ENCODE results near the gene CORO2B. TPM values are rescaled to one million over a fixed set of nuclear protein-coding genes. Genes with fewer than 3 reads are reported as not detected.

Gene CORO2B
- polyA plus RNA-seq, 1 donor from 2014 or later: 15.1 TPM

GRCh38 chr15:68684476-68684875 is 105.7 kb downstream of the CORO2B start:
- Histone ChIP-seq H2AFZ (ENCODE audit: low read depth, low read length) (no peak overlapping the region), H3K9ac (ENCODE audit: low read length) (no peak overlapping the region), H3K9me2 (ENCODE audit: insufficient read depth, low read length) (no peaks in the 10 kb centered on the region), H3K4me2 (ENCODE audit: low read length) (no peak overlapping the region), H3K27ac (ENCODE audit: low read length) (no peak overlapping the region), H3K79me2 (replicated peaks; ENCODE audit: insufficient read depth, low read length) (no peaks in the 10 kb centered on the region), H3K36me3 (ENCODE audit: insufficient read depth, low read length) (no peaks in the 10 kb centered on the region), H4K20me1 (ENCODE audit: insufficient read depth) (no peaks in the 10 kb centered on the region), H3K27me3 (ENCODE audit: insufficient read depth, low read depth, low read length) (no peaks in the 10 kb centered on the region), H3F3A (ENCODE audit: insufficient read depth, low read length, poor library complexity, severe bottlenecking) (no peaks in the 10 kb centered on the region), H3K4me3 (ENCODE audit: low read length) (no peak overlapping the region), H3K9me3 (ENCODE audit: low read length) (no peaks in the 10 kb centered on the region)
- TF ChIP-seq EP300 (conservative IDR thresholded peaks at IDR 0.05; ENCODE audit: poor library complexity, severe bottlenecking): no peak
- TF ChIP-seq MXI1 (conservative IDR thresholded peaks at IDR 0.05; ENCODE audit: poor library complexity, severe bottlenecking): no peak
- no peak for TF ChIP-seq POLR2AphosphoS5 (IDR thresholded peaks at IDR 0.05)
- TF ChIP-seq TAF1 (IDR thresholded peaks at IDR 0.05; ENCODE audit: low read depth): no peak
- TF ChIP-seq EZH2 (IDR thresholded peaks at IDR 0.05; ENCODE audit: borderline replicate concordance, insufficient read depth, low read length, poor library complexity, severe bottlenecking): no peak
- TF ChIP-seq, protein P1, sequence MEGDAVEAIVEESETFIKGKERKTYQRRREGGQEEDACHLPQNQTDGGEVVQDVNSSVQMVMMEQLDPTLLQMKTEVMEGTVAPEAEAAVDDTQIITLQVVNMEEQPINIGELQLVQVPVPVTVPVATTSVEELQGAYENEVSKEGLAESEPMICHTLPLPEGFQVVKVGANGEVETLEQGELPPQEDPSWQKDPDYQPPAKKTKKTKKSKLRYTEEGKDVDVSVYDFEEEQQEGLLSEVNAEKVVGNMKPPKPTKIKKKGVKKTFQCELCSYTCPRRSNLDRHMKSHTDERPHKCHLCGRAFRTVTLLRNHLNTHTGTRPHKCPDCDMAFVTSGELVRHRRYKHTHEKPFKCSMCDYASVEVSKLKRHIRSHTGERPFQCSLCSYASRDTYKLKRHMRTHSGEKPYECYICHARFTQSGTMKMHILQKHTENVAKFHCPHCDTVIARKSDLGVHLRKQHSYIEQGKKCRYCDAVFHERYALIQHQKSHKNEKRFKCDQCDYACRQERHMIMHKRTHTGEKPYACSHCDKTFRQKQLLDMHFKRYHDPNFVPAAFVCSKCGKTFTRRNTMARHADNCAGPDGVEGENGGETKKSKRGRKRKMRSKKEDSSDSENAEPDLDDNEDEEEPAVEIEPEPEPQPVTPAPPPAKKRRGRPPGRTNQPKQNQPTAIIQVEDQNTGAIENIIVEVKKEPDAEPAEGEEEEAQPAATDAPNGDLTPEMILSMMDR (IDR thresholded peaks at IDR 0.05; ENCODE audit: poor library complexity, severe bottlenecking): no peak
- no peak for TF ChIP-seq SMC3 (conservative IDR thresholded peaks at IDR 0.05; ENCODE audit: poor library complexity)
- no peak for TF ChIP-seq RAD21 (conservative IDR thresholded peaks at IDR 0.05)
- no peak for TF ChIP-seq REST (IDR thresholded peaks at IDR 0.05; ENCODE audit: borderline replicate concordance)

- no peaks in the 10 kb centered on the region for H3K9me3 ChIP-seq (ENCODE audit: low read length)
- TF ChIP-seq MXI1 (conservative IDR thresholded peaks at IDR 0.05; ENCODE audit: poor library complexity, severe bottlenecking) (no peak), SMC3 (conservative IDR thresholded peaks at IDR 0.05; ENCODE audit: poor library complexity) (no peak), RAD21 (conservative IDR thresholded peaks at IDR 0.05) (no peak), POLR2AphosphoS5 (IDR thresholded peaks at IDR 0.05) (no peak), TAF1 (IDR thresholded peaks at IDR 0.05; ENCODE audit: low read depth) (no peak), EP300 (conservative IDR thresholded peaks at IDR 0.05; ENCODE audit: poor library complexity, severe bottlenecking) (no peak)
- H3F3A ChIP-seq (ENCODE audit: insufficient read depth, low read length, poor library complexity, severe bottlenecking): no peaks in the 10 kb centered on the region
- no peaks in the 10 kb centered on the region for H4K20me1 ChIP-seq (ENCODE audit: insufficient read depth)
- no peak overlapping the region for H3K4me3 ChIP-seq (ENCODE audit: low read length)
- H3K4me2 ChIP-seq (ENCODE audit: low read length): no peak overlapping the region
- H3K79me2 ChIP-seq (replicated peaks; ENCODE audit: insufficient read depth, low read length): no peaks in the 10 kb centered on the region
- no peaks in the 10 kb centered on the region for H3K36me3 ChIP-seq (ENCODE audit: insufficient read depth, low read length)
- H2AFZ ChIP-seq (ENCODE audit: low read depth, low read length): no peak overlapping the region
- no peaks in the 10 kb centered on the region for H3K9me2 ChIP-seq (ENCODE audit: insufficient read depth, low read length)
- no peak overlapping the region for H3K9ac ChIP-seq (ENCODE audit: low read length)
- no peaks in the 10 kb centered on the region for H3K27me3 ChIP-seq (ENCODE audit: insufficient read depth, low read depth, low read length)
- no peak overlapping the region for H3K27ac ChIP-seq (ENCODE audit: low read length)
These were observed 108.4 kb downstream of the CORO2B start for GRCh38 chr15:68687136-68687735.

Measured in neural cell (in vitro differentiated cells).